DOHH2 (cell line): ENCODE results near the gene GHRH.

Experiments
- H3F3A ChIP-seq: fragments of 200-600 bp; sonication (generic), shearing (Covaris generic); 2 replicates; pipeline ENCODE4 v1.6.0; 2016; ENCODE audit warnings: antibody characterized with exemption, mild to moderate bottlenecking; ENCODE audit not compliant: control insufficient read depth, insufficient read depth
- H3K27ac ChIP-seq: fragments of 200-600 bp; sonication (generic); 2 replicates; pipeline ENCODE4 v1.5.1; 2014; ENCODE audit warnings: low read depth, mild to moderate bottlenecking, low read length, moderate library complexity
- H3K27me3 ChIP-seq: fragments of 200-600 bp; sonication (generic); 2 replicates; pipeline ENCODE4 v1.6.1; 2014; ENCODE audit warnings: mild to moderate bottlenecking, low read length, mixed read lengths; ENCODE audit not compliant: control insufficient read depth
- H3K36me3 ChIP-seq: fragments of 200-600 bp; sonication (generic); 2 replicates; pipeline ENCODE4 v1.6.1; 2014; ENCODE audit warnings: mild to moderate bottlenecking, low read length, moderate library complexity, mixed read lengths; ENCODE audit not compliant: control insufficient read depth
- H3K4me1 ChIP-seq: fragments of 200-600 bp; sonication (generic); 2 replicates; pipeline ENCODE4 v1.6.1; 2014; ENCODE audit warnings: mild to moderate bottlenecking, low read length, mixed read lengths; ENCODE audit not compliant: control insufficient read depth
- H3K4me2 ChIP-seq: fragments of 200-600 bp; sonication (generic); 2 replicates; pipeline ENCODE4 v1.6.0; 2014; ENCODE audit warnings: mild to moderate bottlenecking, low read length, moderate library complexity
- H3K4me3 ChIP-seq: fragments of 200-600 bp; sonication (generic); 2 replicates; pipeline ENCODE4 v1.5.1; 2014; ENCODE audit warnings: mild to moderate bottlenecking, low read length, mixed read lengths
- H3K79me2 ChIP-seq: fragments of 200-600 bp; sonication (generic); 2 replicates; pipeline ENCODE4 v1.6.1; 2014; ENCODE audit warnings: mild to moderate bottlenecking, low read length, mixed read lengths; ENCODE audit not compliant: control insufficient read depth
- H3K9me2 ChIP-seq: fragments of 200-600 bp; sonication (generic); replicated peaks from 2 replicates; pipeline ENCODE4 v1.6.1; 2014; ENCODE audit warnings: mild to moderate bottlenecking, low read length, mixed read lengths; ENCODE audit not compliant: control insufficient read depth
- H3K9me3 ChIP-seq: fragments of 200-600 bp; sonication (generic); 2 replicates; pipeline ENCODE4 v1.6.1; 2014; ENCODE audit warnings: antibody characterized with exemption, low read length, mixed read lengths; ENCODE audit not compliant: control insufficient read depth, insufficient read depth
- H4K20me1 ChIP-seq: fragments of 200-600 bp; sonication (generic); 2 replicates; pipeline ENCODE4 v1.6.0; 2014; ENCODE audit warnings: low read depth, mild to moderate bottlenecking, antibody characterized with exemption, low read length, moderate library complexity; ENCODE audit not compliant: control insufficient read depth, insufficient read depth
- EZH2phosphoT487 ChIP-seq: fragments of 200-600 bp; sonication (generic); IDR thresholded peaks from 2 replicates; pipeline ENCODE4 v1.6.1; 2017; ENCODE audit warnings: borderline replicate concordance, mild to moderate bottlenecking, antibody characterized with exemption, low read length, moderate library complexity, mixed read lengths
- TF ChIP-seq, protein P1 (sequence below): fragments of 200-600 bp; sonication (generic); IDR thresholded peaks from one replicate; pipeline ENCODE4 v1.5.1; 2014; ENCODE audit warnings: antibody characterized with exemption, mild to moderate bottlenecking, low read depth, low read length; ENCODE audit not compliant: poor library complexity, severe bottlenecking

GHRH gene

DNA sequence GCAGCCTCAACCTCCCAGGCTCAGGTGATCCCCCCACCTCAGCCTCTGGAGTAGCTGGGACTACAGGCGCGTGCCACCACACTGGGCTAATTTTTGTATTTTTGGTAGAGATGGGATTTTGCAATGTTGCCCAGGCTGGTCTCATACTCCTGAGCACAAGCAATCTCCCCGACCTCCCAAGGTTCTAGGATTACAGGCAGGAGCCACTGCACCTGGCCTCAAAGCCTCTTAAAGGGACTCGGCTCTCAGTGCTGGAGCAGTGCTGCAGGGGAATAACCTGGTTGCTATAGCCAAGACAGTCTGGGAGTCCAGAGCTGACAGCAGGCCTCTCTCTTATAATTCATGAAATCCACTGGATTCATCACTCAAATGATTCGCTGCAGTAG is 17.0 kb downstream of the GHRH start:
- H3K36me3 ChIP-seq: peaks cover 44% of the 10 kb centered on the region
- no peak overlapping the region for H3K4me3 ChIP-seq
- H3K9me2 ChIP-seq: no peaks in the 10 kb centered on the region
- no peaks in the 10 kb centered on the region for H3K9me3 ChIP-seq
- no peak for TF ChIP-seq EZH2phosphoT487
- TF ChIP-seq, protein P1, sequence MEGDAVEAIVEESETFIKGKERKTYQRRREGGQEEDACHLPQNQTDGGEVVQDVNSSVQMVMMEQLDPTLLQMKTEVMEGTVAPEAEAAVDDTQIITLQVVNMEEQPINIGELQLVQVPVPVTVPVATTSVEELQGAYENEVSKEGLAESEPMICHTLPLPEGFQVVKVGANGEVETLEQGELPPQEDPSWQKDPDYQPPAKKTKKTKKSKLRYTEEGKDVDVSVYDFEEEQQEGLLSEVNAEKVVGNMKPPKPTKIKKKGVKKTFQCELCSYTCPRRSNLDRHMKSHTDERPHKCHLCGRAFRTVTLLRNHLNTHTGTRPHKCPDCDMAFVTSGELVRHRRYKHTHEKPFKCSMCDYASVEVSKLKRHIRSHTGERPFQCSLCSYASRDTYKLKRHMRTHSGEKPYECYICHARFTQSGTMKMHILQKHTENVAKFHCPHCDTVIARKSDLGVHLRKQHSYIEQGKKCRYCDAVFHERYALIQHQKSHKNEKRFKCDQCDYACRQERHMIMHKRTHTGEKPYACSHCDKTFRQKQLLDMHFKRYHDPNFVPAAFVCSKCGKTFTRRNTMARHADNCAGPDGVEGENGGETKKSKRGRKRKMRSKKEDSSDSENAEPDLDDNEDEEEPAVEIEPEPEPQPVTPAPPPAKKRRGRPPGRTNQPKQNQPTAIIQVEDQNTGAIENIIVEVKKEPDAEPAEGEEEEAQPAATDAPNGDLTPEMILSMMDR: no peak
- H3K79me2 ChIP-seq: no peaks in the 10 kb centered on the region
- H3K27me3 ChIP-seq: no peaks in the 10 kb centered on the region
- H3F3A ChIP-seq: no peaks in the 10 kb centered on the region
- H3K27ac ChIP-seq: no peak overlapping the region
- H3K4me2 ChIP-seq: no peak overlapping the region
- H3K4me1 ChIP-seq: no peaks in the 10 kb centered on the region
- 0 out of 2 replicates have a peak, but pooled peaks cover 4% of the 10 kb centered on the region for H4K20me1 ChIP-seq

DNA sequence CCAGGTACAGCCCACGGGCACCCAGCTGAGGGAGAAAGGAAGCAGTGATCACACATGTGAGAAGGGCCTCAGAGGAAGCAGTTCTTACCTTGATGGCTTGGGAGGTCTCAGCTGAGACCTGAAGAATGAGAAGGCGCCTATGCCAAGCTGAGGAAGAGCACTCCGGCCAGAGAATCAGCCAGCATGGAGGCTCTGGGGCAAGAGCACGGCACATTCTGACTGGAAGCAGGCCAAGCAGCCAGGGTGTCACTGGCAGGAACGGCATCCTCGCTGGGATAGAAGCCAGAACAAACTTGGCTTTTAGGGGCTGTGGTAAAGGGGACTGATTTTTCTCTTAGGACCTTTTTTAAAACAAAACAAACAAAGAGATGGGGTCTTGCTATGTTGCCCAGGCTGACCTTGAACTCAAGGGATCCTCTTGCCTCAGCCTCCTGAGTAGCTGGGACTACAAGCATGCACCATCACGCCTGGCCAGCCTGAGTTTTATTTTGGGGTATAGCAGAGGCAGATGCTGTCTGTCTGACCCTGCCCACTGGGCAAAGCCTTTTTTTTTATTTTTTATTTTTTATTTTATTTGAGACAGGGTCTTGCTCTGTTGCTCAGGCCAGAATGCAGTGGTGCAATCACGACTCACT is 17.6 kb downstream of the GHRH start:
- Histone ChIP-seq H3K9me2 (no peaks in the 10 kb centered on the region), H3F3A (no peaks in the 10 kb centered on the region), H3K27ac (no peak overlapping the region), H3K9me3 (no peaks in the 10 kb centered on the region), H3K4me3 (no peak overlapping the region), H4K20me1 (0 out of 2 replicates have a peak, but pooled peaks cover 4% of the 10 kb centered on the region), H3K79me2 (no peaks in the 10 kb centered on the region), H3K27me3 (no peaks in the 10 kb centered on the region), H3K4me2 (no peak overlapping the region), H3K36me3 (peaks cover 49% of the 10 kb centered on the region), H3K4me1 (no peaks in the 10 kb centered on the region)
- TF ChIP-seq, protein P1: no peak
- no peak for TF ChIP-seq EZH2phosphoT487

DNA sequence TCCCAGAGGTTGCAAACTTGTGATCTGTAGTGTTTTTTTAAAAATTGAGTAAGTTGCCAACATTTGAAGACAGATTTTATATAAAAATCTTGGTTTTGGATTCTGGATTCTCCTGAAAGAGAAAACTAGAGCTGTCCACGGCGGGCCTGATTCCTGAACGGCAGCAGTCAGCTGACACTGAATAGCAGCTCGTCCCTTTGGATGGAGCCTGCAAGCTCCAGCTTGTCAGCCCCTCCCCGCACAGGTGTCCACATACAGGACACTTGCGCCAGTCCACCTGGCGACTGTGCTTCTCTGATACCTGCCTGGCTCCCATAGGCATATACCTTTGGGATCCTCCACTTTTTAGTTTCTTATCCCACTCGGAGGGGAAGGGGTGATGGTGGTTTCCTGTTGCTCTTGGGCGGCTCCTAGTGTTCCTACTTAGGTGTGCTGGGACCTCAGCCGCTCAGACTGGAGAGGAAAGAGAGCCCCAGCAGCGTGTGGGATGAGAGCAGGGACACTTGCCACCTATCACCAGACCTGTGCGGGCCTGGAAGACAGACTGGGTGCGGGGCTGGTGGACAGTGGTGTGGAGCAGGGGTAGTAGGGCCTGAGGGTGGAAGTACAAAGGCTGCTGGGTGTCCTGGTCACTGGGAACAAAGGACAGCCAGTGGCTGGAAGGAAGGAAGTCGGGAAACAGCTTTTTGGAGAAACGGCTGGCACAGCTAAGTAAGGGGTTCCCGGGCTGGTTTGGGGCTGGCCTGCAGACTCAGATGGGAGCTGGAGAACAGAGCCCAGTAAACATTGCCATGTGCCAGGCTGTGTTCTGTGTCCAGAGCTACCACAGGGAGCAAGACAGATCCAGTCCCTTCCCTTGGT is 18.3 kb downstream of the GHRH start:
- no peak overlapping the region for H3K4me3 ChIP-seq
- TF ChIP-seq EZH2phosphoT487: no peak
- no peak overlapping the region for H3K27ac ChIP-seq
- H3K36me3 ChIP-seq: peaks cover 56% of the 10 kb centered on the region
- H3K9me2 ChIP-seq: no peaks in the 10 kb centered on the region
- no peaks in the 10 kb centered on the region for H3K79me2 ChIP-seq
- H3F3A ChIP-seq: no peaks in the 10 kb centered on the region
- H4K20me1 ChIP-seq: 0 out of 2 replicates have a peak, but pooled peaks cover 4% of the 10 kb centered on the region
- H3K9me3 ChIP-seq: no peaks in the 10 kb centered on the region
- H3K4me1 ChIP-seq: no peaks in the 10 kb centered on the region
- H3K27me3 ChIP-seq: no peaks in the 10 kb centered on the region
- H3K4me2 ChIP-seq: no peak overlapping the region

DNA sequence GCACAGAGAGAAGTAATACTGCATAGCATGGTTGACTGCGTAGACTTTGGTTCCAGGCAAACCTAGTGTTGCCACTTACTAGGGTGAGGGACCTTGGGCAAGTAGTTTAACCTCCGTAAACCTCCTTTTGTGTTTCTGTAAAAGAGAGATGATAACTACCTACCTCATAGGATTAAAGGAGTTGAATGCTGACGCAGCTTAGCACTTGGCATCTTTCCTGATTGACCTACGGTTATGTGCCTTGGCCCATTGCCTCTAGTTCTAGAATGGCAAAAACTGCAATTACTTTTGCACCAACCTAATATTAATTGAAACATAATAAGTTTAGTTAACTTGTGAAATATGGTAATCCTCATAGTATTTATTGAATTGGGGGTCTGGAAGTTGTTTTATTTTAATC is 19.1 kb downstream of the GHRH start:
- H3K4me2 ChIP-seq: no peak overlapping the region
- H4K20me1 ChIP-seq: 0 out of 2 replicates have a peak, but pooled peaks cover 4% of the 10 kb centered on the region
- H3K27me3 ChIP-seq: no peaks in the 10 kb centered on the region
- no peak overlapping the region for H3K27ac ChIP-seq
- H3K36me3 ChIP-seq: peaks cover 64% of the 10 kb centered on the region
- no peaks in the 10 kb centered on the region for H3F3A ChIP-seq
- TF ChIP-seq, protein P1: no peak
- no peak for TF ChIP-seq EZH2phosphoT487
- H3K9me3 ChIP-seq: no peaks in the 10 kb centered on the region
- H3K79me2 ChIP-seq: no peaks in the 10 kb centered on the region
- H3K4me1 ChIP-seq: no peaks in the 10 kb centered on the region
- no peaks in the 10 kb centered on the region for H3K9me2 ChIP-seq
- no peak overlapping the region for H3K4me3 ChIP-seq
